HepG2 (cell line): ENCODE measurements around the gene ARL15. TPM values are rescaled to one million over a fixed set of nuclear protein-coding genes. Genes with fewer than 3 reads are reported as not detected.

Experiments used
- ATAC-seq: fragments of 200-7000 bp; cut with Tn5 transposase; 3 replicates; pipeline ENCODE4 v1.9.1; 2020; ENCODE audit warnings: mild to moderate bottlenecking, moderate library complexity
- BruUV-seq: library from RNA; stranded (reverse); fragments of 400-500 nt; replicated peaks from 2 replicates; lab custom pipeline; 2021; lab: Mats Ljungman, UMichigan
- CTCF ChIA-PET: fragments of 300-600 bp; formaldehyde crosslinking; extraction: SDS; loops from one replicate; lab custom pipeline; 2021; ENCODE audit warnings: low total read pairs, inconsistent platforms, low intra/inter-chr PET ratio; lab: Yijun Ruan, JAX
- POLR2A ChIA-PET: fragments of 350-600 bp; sonication (Branson Sonifier 250); formaldehyde crosslinking; loops from one replicate; lab custom pipeline; 2020; ENCODE audit warnings: antibody characterized with exemption, inconsistent platforms; lab: Yijun Ruan, JAX
- DNase-seq: peaks from one replicate; pipeline ENCODE4 v3.0.0-alpha.2; 2015; ENCODE audit warnings: low spot score
- FAIRE-seq: peaks from 3 replicates; lab custom pipeline; 2011; peaks lifted over from hg19 to GRCh38; lab: Jason Lieb, UNC
- H2AFZ ChIP-seq: one replicate; pipeline ENCODE4 v1.6.1; 2011; ENCODE audit warnings: low read length, inconsistent platforms
- H3K27ac ChIP-seq: fragments of 300-600 bp; 3 replicates; pipeline ENCODE4 v1.8.0; 2011; ENCODE audit warnings: mixed run types, mild to moderate bottlenecking, mixed read lengths, low read length, inconsistent platforms; ENCODE audit not compliant: insufficient read depth; ENCODE audit errors: extremely low read length
- H3K27me3 ChIP-seq, 2 experiments: fragments of 200-600 bp in 1 of 2; 2 replicates in 1 of 2; 3 replicates in 1 of 2; pipeline versions ENCODE4 v1.6.0 to v1.8.0; 2011; ENCODE audit warnings: low read length in 2 of 2, mild to moderate bottlenecking in 2 of 2, moderate library complexity in 2 of 2, inconsistent platforms in 1 of 2; ENCODE audit not compliant: insufficient read depth in 2 of 2, control insufficient read depth in 1 of 2
- H3K36me3 ChIP-seq, 2 experiments: fragments of 200-600 bp in 1 of 2; replicated peaks in 1 of 2; 2 replicates in 1 of 2; 3 replicates in 1 of 2; pipeline versions ENCODE4 v1.5.1 to v1.8.0; 2011; ENCODE audit warnings: low read length in 2 of 2, inconsistent platforms in 1 of 2; ENCODE audit not compliant: insufficient read depth in 2 of 2, control insufficient read depth in 1 of 2
- H3K4me1 ChIP-seq: 2 replicates; pipeline ENCODE4 v1.5.1; 2012; ENCODE audit warnings: low read length, inconsistent platforms; ENCODE audit not compliant: insufficient read depth
- H3K4me2 ChIP-seq: 2 replicates; pipeline ENCODE4 v1.6.0; 2011; ENCODE audit warnings: low read depth, low read length, inconsistent platforms
- H3K4me3 ChIP-seq, 3 experiments: fragments of 200-600 bp in 1 of 3; sonication (generic), shearing (Covaris generic) in 1 of 3; replicated peaks in 1 of 3; 2 replicates each; pipeline ENCODE4 v1.5.1; 2011 to 2016; ENCODE audit warnings: low read length in 3 of 3, inconsistent platforms in 2 of 3, low read depth in 2 of 3, mild to moderate bottlenecking in 2 of 3, control low read depth in 1 of 3, mixed read lengths in 1 of 3; ENCODE audit not compliant: insufficient read depth in 1 of 3
- H3K79me2 ChIP-seq: one replicate; pipeline ENCODE4 v1.6.1; 2011; ENCODE audit warnings: low read length, inconsistent platforms; ENCODE audit not compliant: insufficient read depth
- H3K9ac ChIP-seq: 2 replicates; pipeline ENCODE4 v1.6.0; 2011; ENCODE audit warnings: mild to moderate bottlenecking, low read depth, low read length, inconsistent platforms; ENCODE audit not compliant: insufficient read depth
- H3K9me3 ChIP-seq: 2 replicates; pipeline ENCODE4 v1.5.1; 2012; ENCODE audit warnings: mild to moderate bottlenecking, low read length
- H4K20me1 ChIP-seq: 2 replicates; pipeline ENCODE4 v1.6.0; 2011; ENCODE audit warnings: inconsistent platforms, mild to moderate bottlenecking, low read length, moderate library complexity; ENCODE audit not compliant: insufficient read depth
- BHLHE40 ChIP-seq: IDR thresholded peaks from 2 replicates; pipeline ENCODE4 v1.6.1; 2011; ENCODE audit warnings: low read length, improper control_type of control experiment
- RFX5 ChIP-seq: IDR thresholded peaks from 2 replicates; pipeline ENCODE4 v1.6.1; 2011; ENCODE audit warnings: low read depth, low read length, improper control_type of control experiment
- U2AF1 ChIP-seq: fragments of 200-400 bp; formaldehyde crosslinking; optimal IDR thresholded peaks from 2 replicates; pipeline ENCODE3; 2017; ENCODE audit warnings: mild to moderate bottlenecking, low read depth, low read length
- ZNF558 ChIP-seq: sonication (generic); formaldehyde crosslinking; IDR thresholded peaks from 2 replicates; pipeline ENCODE4 v1.9.0; 2022; ENCODE audit warnings: mild to moderate bottlenecking, missing genetic modification reagents, borderline replicate concordance
- ZNF75D ChIP-seq: sonication (generic); formaldehyde crosslinking; IDR thresholded peaks from 2 replicates; pipeline ENCODE4 v1.8.1; 2023; ENCODE audit warnings: missing genetic modification reagents, mild to moderate bottlenecking, borderline replicate concordance
- WGBS: methylation state at CpG from one replicate; pipeline ENCODE4 v1.1.6; 2017; ENCODE audit warnings: low lambda C conversion rate; 5-methylcytosine and 5-hydroxymethylcytosine counted together
- in situ Hi-C: cut with HindIII; loops from 2 replicates; pipeline ENCODE4 v1.10.0; 2017; ENCODE audit warnings: low pct_unique_long_range_greater_than_20kb; ENCODE audit not compliant: extremely low pct_ligation_motif_present
- intact Hi-C: fragments of 100-400 bp; cut with micrococcal nuclease; formaldehyde crosslinking; loops from one replicate; pipeline ENCODE4 v1.10.0; 2022; ENCODE audit not compliant: unreplicated experiment
- polyA plus RNA-seq, 8 experiments: library from polyadenylated mRNA; depleted of rRNA in 3 of 8; stranded (reverse) in 7 of 8; unstranded in 1 of 8; fragments of >200 nt; fragmentation: Illumina TruSeq in 4 of 8; extraction: Trizol in 4 of 8; gene quantifications; 2 replicates each; pipeline versions ENCODE4 v1.2.1 to v1.2.3, GENCODE V29; 2011 to 2016; ENCODE audit warnings: low read depth in 4 of 8, missing spikeins in 1 of 8, mixed read lengths in 1 of 8; ENCODE audit not compliant: insufficient read depth in 1 of 8
- total RNA-seq, 5 experiments: library from RNA; depleted of rRNA; stranded (reverse); fragments of >200 nt; fragmentation: Illumina TruSeq; extraction: Trizol; gene quantifications; 2 replicates each; pipeline ENCODE4 v1.2.3, GENCODE V29; 2016; ENCODE audit warnings: low read depth in 1 of 5
- TF ChIP-seq, protein P1 (sequence below): sonication (generic); formaldehyde crosslinking; IDR thresholded peaks from 2 replicates; pipeline ENCODE4 v1.5.0; 2020; ENCODE audit warnings: mild to moderate bottlenecking, missing genetic modification reagents, borderline replicate concordance
- TF ChIP-seq, protein P2 (sequence below): sonication (generic); formaldehyde crosslinking; IDR thresholded peaks from 2 replicates; pipeline ENCODE4 v1.4.0; 2020; ENCODE audit warnings: mild to moderate bottlenecking, missing genetic modification reagents
- TF ChIP-seq, protein P3 (sequence below): sonication (generic); formaldehyde crosslinking; IDR thresholded peaks from 2 replicates; pipeline ENCODE4 v1.4.0; 2020; ENCODE audit warnings: mild to moderate bottlenecking, missing genetic modification reagents

Gene ARL15
- total and polyA plus RNA-seq, 2 of the 13 experiments (the other 11 are each of a cell fraction or from before 2014, with no cell fraction given) = 2.5 to 7.7 TPM

GRCh38 chr5:53895091-53895683 is 415.2 kb downstream of the ARL15 start:
- H3K4me3 ChIP-seq = no peak overlapping the region
- no peak for TF ChIP-seq ZNF558 (CRISPR knock-in tag)
- TF ChIP-seq RFX5 = no peak
- H3K9ac ChIP-seq = no peak overlapping the region
- no TSS peak for BruUV-seq
- no peak overlapping the region for H3K27ac ChIP-seq
- in situ Hi-C loops = no loop called here
- intact Hi-C loops = no loop called here
- H3K79me2 ChIP-seq = no peaks in the 10 kb centered on the region
- DNase-seq (no peak), ATAC-seq (no peak), FAIRE-seq (no peak)
- H4K20me1 ChIP-seq = no peaks in the 10 kb centered on the region
- no peak overlapping the region for H2AFZ ChIP-seq
- no peaks in the 10 kb centered on the region for H3K36me3 ChIP-seq
- WGBS = 56% methylated on average over 3 of the region's 3 CpGs
- POLR2A ChIA-PET = no interaction called here
- CTCF ChIA-PET = no interaction called here
- no peaks in the 10 kb centered on the region for H3K9me3 ChIP-seq
- no peak overlapping the region for H3K4me2 ChIP-seq
- H3K27me3 ChIP-seq = no peaks in the 10 kb centered on the region
- no peaks in the 10 kb centered on the region for H3K4me1 ChIP-seq

DNA sequence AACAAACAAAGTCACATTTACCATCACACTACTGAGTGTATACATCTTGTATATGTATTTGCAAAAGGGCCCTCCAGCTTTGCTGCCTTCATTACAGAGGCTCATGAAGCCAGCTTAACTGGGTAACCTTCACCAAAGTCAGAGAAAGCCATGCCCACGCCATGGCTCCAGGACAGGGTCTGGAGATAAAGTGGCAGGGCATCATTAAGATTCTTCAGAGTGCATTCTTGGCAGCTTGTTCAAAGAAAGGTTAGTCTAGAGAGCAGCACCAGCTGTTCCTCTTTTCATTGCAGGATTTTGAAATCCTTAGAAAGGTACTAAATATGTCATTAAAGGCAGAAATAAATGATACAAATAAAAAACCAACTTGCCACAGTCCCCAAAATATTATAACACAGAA is 416.7 kb downstream of the ARL15 start:
- CTCF ChIA-PET = no interaction called here
- 67% methylated on average over 1 of the region's 1 CpG for WGBS
- no peak for DNase-seq
- Histone ChIP-seq H3K36me3 (no peaks in the 10 kb centered on the region), H4K20me1 (no peaks in the 10 kb centered on the region), H3K4me2 (no peak overlapping the region), H3K79me2 (no peaks in the 10 kb centered on the region), H2AFZ (no peak overlapping the region), H3K9ac (no peak overlapping the region), H3K4me3 (no peak overlapping the region), H3K27me3 (no peaks in the 10 kb centered on the region), H3K4me1 (no peaks in the 10 kb centered on the region), H3K27ac (no peak overlapping the region), H3K9me3 (no peaks in the 10 kb centered on the region)
- no peak for FAIRE-seq
- ATAC-seq = no peak
- POLR2A ChIA-PET = no interaction called here
- no TSS peak for BruUV-seq
- in situ Hi-C loops = no loop called here
- intact Hi-C loops = no loop called here
- TF ChIP-seq, protein P1, sequence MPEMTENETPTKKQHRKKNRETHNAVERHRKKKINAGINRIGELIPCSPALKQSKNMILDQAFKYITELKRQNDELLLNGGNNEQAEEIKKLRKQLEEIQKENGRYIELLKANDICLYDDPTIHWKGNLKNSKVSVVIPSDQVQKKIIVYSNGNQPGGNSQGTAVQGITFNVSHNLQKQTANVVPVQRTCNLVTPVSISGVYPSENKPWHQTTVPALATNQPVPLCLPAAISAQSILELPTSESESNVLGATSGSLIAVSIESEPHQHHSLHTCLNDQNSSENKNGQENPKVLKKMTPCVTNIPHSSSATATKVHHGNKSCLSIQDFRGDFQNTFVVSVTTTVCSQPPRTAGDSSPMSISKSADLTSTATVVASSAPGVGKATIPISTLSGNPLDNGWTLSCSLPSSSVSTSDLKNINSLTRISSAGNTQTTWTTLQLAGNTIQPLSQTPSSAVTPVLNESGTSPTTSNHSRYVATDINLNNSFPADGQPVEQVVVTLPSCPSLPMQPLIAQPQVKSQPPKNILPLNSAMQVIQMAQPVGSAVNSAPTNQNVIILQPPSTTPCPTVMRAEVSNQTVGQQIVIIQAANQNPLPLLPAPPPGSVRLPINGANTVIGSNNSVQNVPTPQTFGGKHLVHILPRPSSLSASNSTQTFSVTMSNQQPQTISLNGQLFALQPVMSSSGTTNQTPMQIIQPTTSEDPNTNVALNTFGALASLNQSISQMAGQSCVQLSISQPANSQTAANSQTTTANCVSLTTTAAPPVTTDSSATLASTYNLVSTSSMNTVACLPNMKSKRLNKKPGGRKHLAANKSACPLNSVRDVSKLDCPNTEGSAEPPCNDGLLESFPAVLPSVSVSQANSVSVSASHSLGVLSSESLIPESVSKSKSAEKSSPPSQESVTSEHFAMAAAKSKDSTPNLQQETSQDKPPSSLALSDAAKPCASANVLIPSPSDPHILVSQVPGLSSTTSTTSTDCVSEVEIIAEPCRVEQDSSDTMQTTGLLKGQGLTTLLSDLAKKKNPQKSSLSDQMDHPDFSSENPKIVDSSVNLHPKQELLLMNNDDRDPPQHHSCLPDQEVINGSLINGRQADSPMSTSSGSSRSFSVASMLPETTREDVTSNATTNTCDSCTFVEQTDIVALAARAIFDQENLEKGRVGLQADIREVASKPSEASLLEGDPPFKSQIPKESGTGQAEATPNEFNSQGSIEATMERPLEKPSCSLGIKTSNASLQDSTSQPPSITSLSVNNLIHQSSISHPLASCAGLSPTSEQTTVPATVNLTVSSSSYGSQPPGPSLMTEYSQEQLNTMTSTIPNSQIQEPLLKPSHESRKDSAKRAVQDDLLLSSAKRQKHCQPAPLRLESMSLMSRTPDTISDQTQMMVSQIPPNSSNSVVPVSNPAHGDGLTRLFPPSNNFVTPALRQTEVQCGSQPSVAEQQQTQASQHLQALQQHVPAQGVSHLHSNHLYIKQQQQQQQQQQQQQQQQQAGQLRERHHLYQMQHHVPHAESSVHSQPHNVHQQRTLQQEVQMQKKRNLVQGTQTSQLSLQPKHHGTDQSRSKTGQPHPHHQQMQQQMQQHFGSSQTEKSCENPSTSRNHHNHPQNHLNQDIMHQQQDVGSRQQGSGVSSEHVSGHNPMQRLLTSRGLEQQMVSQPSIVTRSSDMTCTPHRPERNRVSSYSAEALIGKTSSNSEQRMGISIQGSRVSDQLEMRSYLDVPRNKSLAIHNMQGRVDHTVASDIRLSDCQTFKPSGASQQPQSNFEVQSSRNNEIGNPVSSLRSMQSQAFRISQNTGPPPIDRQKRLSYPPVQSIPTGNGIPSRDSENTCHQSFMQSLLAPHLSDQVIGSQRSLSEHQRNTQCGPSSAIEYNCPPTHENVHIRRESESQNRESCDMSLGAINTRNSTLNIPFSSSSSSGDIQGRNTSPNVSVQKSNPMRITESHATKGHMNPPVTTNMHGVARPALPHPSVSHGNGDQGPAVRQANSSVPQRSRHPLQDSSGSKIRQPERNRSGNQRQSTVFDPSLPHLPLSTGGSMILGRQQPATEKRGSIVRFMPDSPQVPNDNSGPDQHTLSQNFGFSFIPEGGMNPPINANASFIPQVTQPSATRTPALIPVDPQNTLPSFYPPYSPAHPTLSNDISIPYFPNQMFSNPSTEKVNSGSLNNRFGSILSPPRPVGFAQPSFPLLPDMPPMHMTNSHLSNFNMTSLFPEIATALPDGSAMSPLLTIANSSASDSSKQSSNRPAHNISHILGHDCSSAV (CRISPR knock-in tag) = no peak
- TF ChIP-seq, protein P2, sequence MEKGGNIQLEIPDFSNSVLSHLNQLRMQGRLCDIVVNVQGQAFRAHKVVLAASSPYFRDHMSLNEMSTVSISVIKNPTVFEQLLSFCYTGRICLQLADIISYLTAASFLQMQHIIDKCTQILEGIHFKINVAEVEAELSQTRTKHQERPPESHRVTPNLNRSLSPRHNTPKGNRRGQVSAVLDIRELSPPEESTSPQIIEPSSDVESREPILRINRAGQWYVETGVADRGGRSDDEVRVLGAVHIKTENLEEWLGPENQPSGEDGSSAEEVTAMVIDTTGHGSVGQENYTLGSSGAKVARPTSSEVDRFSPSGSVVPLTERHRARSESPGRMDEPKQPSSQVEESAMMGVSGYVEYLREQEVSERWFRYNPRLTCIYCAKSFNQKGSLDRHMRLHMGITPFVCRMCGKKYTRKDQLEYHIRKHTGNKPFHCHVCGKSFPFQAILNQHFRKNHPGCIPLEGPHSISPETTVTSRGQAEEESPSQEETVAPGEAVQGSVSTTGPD = no peak
- TF ChIP-seq BHLHE40 (no peak), ZNF75D (CRISPR knock-in tag) (no peak), U2AF1 (no peak)
- TF ChIP-seq, protein P3, sequence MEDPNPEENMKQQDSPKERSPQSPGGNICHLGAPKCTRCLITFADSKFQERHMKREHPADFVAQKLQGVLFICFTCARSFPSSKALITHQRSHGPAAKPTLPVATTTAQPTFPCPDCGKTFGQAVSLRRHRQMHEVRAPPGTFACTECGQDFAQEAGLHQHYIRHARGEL = no peak
